Colonic mucosa (tissue), 4 donors: ENCODE results near the gene CYLC1. TPM values are rescaled to one million over a fixed set of nuclear protein-coding genes. Genes with fewer than 3 reads are reported as not detected.

Source experiments
- DNase-seq: peaks from one replicate; pipeline ENCODE4 v3.0.0-alpha.2; 2020
- H3K27ac ChIP-seq: fragments of 200-600 bp; one replicate; pipeline ENCODE4 v1.8.0; 2021
- H3K27me3 ChIP-seq: fragments of 200-600 bp; one replicate; pipeline ENCODE4 v1.8.0; 2021
- H3K36me3 ChIP-seq: fragments of 200-600 bp; one replicate; pipeline ENCODE4 v1.8.0; 2021
- H3K4me1 ChIP-seq: fragments of 200-600 bp; one replicate; pipeline ENCODE4 v1.8.0; 2021; ENCODE audit warnings: mild to moderate bottlenecking
- H3K4me3 ChIP-seq: fragments of 200-600 bp; one replicate; pipeline ENCODE4 v1.8.0; 2021
- H3K9ac ChIP-seq, 2 donors: one replicate each; pipeline ENCODE4 v1.7.0; 2013; ENCODE audit warnings: control low read depth in 2 of 2, low read depth in 2 of 2, low read length in 2 of 2
- H3K9me3 ChIP-seq: fragments of 200-600 bp; one replicate; pipeline ENCODE4 v1.8.0; 2021
- intact Hi-C: fragments of 100-400 bp; cut with DNase I; formaldehyde crosslinking; loops from one replicate; pipeline ENCODE4 v1.14.1; 2022
- total RNA-seq, 2 donors: library from RNA; stranded (reverse); fragmentation: NEBNext Ultra II Directional in 1 of 2; extraction: Animal tissue kit (Norgen Biotek cat#: 25700) in 1 of 2; gene quantifications; one replicate each; pipeline ENCODE4 v1.2.1, GENCODE V29; 2021
- TF ChIP-seq, protein P1 (sequence below): fragments of 200-600 bp; IDR thresholded peaks from one replicate; pipeline ENCODE4 v1.8.0; 2022; ENCODE audit warnings: antibody characterized with exemption, mild to moderate bottlenecking
- donor health status: healthy.
- donor health status: DM: no; HTN: no; CAD: no.
- donor health status: DM: no; HTN: no; CAD: no.

Gene CYLC1
- total RNA-seq, 2 donors from 2014 or later: not detected

GRCh38 chrX:83888585-83888984 is 27.6 kb downstream of the CYLC1 start:
- Histone ChIP-seq H3K9me3 (no peaks in the 10 kb centered on the region), H3K27ac (no peak overlapping the region), H3K36me3 (no peaks in the 10 kb centered on the region), H3K9ac (no peak overlapping the region), H3K27me3 (no peaks in the 10 kb centered on the region), H3K4me1 (no peaks in the 10 kb centered on the region), H3K4me3 (no peak overlapping the region)
- no peak for DNase-seq
- TF ChIP-seq, protein P1, sequence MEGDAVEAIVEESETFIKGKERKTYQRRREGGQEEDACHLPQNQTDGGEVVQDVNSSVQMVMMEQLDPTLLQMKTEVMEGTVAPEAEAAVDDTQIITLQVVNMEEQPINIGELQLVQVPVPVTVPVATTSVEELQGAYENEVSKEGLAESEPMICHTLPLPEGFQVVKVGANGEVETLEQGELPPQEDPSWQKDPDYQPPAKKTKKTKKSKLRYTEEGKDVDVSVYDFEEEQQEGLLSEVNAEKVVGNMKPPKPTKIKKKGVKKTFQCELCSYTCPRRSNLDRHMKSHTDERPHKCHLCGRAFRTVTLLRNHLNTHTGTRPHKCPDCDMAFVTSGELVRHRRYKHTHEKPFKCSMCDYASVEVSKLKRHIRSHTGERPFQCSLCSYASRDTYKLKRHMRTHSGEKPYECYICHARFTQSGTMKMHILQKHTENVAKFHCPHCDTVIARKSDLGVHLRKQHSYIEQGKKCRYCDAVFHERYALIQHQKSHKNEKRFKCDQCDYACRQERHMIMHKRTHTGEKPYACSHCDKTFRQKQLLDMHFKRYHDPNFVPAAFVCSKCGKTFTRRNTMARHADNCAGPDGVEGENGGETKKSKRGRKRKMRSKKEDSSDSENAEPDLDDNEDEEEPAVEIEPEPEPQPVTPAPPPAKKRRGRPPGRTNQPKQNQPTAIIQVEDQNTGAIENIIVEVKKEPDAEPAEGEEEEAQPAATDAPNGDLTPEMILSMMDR: no peak
- intact Hi-C loops: no loop called here

- H3K36me3 ChIP-seq: no peaks in the 10 kb centered on the region
- no peak overlapping the region for H3K27ac ChIP-seq
- no peak overlapping the region for H3K9ac ChIP-seq
- no peak for DNase-seq
- H3K9me3 ChIP-seq: no peaks in the 10 kb centered on the region
- no peak overlapping the region for H3K4me3 ChIP-seq
- H3K27me3 ChIP-seq: no peaks in the 10 kb centered on the region
- TF ChIP-seq, protein P1: no peak
- no peaks in the 10 kb centered on the region for H3K4me1 ChIP-seq
- intact Hi-C loops: no loop called here
These were observed 31.5 kb downstream of the CYLC1 start for GRCh38 chrX:83892433-83892832.

DNA sequence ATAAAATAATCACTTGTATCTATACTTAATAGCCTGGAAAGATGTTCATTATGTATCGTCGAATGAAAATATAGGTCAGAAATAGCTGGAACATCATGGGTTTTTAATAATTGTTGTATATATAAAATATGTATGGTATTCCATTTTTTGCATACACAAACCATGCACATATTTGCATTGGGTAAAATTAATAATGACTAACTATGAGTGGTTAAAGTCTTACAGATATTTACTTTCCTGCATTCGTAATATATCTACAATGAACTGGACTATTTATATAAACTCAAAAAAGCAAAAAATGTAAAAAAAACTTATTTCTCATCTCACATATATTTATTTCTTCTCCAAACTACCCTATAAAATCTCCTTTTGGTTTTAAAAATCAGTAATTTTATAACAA is 46.0 kb downstream of the CYLC1 start:
- Histone ChIP-seq H3K36me3 (no peaks in the 10 kb centered on the region), H3K9ac (no peak overlapping the region), H3K9me3 (no peaks in the 10 kb centered on the region), H3K27me3 (no peaks in the 10 kb centered on the region), H3K4me1 (no peaks in the 10 kb centered on the region), H3K27ac (no peak overlapping the region), H3K4me3 (no peak overlapping the region)
- intact Hi-C loops: no loop called here
- DNase-seq: no peak
- TF ChIP-seq, protein P1: no peak

- TF ChIP-seq, protein P1: peak; percentile 30
- intact Hi-C loops: no loop called here
- Histone ChIP-seq H3K4me1 (no peaks in the 10 kb centered on the region), H3K9ac (no peak overlapping the region), H3K27ac (no peak overlapping the region), H3K27me3 (no peaks in the 10 kb centered on the region), H3K36me3 (no peaks in the 10 kb centered on the region), H3K9me3 (no peaks in the 10 kb centered on the region), H3K4me3 (no peak overlapping the region)
- no peak for DNase-seq
These were observed 55.6 kb downstream of the CYLC1 start for GRCh38 chrX:83916525-83916924.

DNA sequence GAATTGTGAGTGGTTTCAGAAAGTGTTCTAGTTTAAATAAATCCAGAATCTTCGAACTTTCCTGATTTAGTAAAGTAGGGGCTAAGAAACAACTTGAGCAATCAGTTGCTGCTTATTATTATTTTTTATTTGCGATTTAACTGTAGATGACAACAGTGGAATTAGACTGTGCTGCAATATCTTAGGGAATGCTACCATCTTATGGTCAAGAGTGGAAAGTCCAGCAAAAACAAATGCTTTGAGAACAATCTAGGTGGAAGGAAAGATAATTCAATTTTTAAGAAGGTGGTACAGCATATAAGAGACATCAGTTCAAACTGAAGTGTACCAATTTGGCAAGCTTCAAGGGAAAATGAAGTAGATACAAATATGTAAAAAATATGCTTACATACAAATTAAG is 73.3 kb downstream of the CYLC1 start:
- Histone ChIP-seq H3K27ac (no peak overlapping the region), H3K36me3 (no peaks in the 10 kb centered on the region), H3K9me3 (no peaks in the 10 kb centered on the region), H3K9ac (no peak overlapping the region), H3K4me1 (no peaks in the 10 kb centered on the region), H3K27me3 (no peaks in the 10 kb centered on the region), H3K4me3 (no peak overlapping the region)
- TF ChIP-seq, protein P1: no peak
- intact Hi-C loops: no loop called here
- no peak for DNase-seq
